HTERT RPE-1 (cell line): ENCODE results near the gene KLK11.

Experiments used
- in situ Hi-C: fragments of 300-500 bp; cut with MboI; formaldehyde crosslinking; loops from 4 replicates; pipeline ENCODE4 v1.14.3; 2020; ENCODE audit warnings: low sequenced_read_pairs

Gene KLK11, protein sequence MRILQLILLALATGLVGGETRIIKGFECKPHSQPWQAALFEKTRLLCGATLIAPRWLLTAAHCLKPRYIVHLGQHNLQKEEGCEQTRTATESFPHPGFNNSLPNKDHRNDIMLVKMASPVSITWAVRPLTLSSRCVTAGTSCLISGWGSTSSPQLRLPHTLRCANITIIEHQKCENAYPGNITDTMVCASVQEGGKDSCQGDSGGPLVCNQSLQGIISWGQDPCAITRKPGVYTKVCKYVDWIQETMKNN

DNA sequence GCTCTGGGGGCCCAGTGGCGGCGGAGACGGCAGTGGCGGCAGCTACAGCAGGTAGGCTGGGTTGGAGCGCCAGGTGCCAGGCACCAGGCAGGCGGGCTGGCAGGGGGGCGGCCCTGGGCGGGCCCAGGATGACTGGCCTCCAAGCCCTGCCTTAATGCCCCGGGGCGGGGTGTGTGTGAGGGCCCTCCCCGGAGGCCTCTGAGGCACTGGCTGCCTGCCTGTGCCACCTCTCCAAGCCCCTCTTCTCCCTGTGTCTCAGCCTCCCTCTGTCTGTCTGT, at the start of gene KLK11:
Gene KLK11, minus strand, starts transcription at position 63 of the 278 bp plus-strand sequence. CDS start 985 bp downstream, outside the sequence.
- in situ Hi-C loops: no loop called here

DNA sequence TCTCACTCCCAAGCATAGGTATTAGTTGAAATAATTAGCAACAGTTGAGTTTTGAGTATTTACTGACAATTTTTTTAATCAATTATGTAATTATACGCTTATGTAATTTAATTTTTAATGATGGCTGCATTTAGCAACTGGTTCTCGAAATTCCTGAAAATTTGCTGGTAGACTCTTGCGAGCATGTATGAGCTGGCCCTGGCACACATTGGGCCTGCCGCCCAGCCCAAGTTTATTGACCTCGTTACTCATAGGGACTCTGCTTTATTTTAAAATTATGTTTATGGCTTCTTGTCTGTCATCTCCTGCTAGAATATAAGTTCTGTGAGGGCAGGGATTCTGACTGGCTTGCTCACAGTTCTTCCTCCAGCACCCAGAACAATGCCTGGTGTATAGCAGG, 49.6 kb upstream of the KLK11 start:
- in situ Hi-C loops: no loop called here

- in situ Hi-C loops: no loop called here
Measured at GRCh38 chr19:51071095-51071405, 44.6 kb upstream of the KLK11 start.

DNA sequence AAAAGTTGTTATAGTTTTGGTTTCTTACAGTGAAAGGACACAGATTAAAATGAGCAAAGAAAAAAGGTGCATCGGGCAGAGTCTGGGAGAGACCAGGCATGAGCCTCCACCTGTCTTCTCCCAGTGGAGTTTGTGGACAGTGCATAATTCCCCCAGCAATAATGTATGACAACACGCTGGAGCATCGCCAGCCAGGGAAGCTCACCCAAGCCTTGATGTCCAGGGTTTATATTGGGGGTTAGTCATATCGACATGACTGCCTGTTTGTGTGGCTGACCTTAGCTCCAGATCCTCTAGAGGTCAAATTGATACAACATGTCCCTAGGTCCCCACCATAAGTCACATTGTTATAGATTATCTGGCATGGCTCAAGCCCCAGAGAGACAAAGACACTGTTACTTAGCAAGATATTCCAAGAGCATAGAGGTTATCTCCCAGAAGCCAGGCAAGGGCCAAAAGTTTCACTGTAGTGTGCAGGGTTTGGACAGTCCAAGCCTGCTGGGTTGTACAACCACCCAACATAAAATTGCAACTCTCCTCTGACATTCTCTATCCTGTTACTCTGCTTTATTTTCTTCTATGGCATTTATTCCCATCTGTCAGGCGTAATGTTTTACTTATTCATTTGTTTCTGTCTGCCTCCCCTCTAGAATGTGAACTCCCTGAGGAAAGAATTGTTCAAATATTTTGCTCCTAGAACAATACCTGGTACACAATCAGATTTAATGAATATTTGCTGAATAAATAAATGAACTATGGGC, 44.1 kb upstream of the KLK11 start:
- in situ Hi-C loops: no loop called here

DNA sequence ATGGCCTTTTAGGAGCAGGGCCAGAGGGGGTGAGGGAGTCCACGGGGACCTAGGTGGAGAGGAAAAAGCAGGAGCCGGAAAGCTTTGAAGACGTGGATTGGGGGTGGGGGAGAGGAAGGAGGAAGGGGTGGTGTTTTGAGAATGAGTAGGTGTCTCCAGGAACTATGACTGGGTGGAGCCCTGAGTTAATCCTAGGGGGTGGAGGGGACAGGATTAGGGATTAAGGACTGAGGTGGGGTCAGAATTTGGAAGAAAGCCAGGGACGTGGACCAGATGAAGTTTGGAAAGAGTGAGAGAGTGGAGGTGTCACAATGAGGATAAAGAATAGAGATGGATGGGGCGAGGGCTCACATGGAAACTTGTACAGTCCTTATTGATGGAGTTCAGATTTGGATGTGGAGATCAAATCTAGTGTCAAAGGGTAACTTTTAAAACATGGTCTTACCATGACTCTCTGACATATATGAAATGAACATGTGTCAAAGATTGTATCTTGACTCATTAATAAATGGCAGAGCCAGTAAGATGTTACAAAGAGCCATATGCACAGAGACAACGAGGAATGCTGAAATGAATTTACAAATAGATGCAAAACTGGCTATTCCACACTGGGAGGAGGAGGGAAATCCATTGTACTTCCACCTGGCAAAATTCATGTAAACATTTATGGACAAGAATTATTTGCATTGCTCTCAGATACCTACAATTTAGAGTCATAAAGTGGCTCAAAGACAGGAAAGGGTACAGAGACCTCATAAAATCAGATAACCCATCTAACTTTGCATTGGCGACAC, 40.2 kb upstream of the KLK11 start:
- in situ Hi-C loops: no loop called here

- in situ Hi-C loops: no loop called here
Measured at GRCh38 chr19:51065221-51065960, 39.0 kb upstream of the KLK11 start.

GRCh38 chr19:51064534-51065220, 38.3 kb upstream of the KLK11 start, which contains the start of gene KLK13:
TSS of gene KLK13 (minus strand) at chr19:51065092. CDS start at chr19:51065067, 25 bp downstream.
- in situ Hi-C loops: no loop called here

GRCh38 chr19:51063664-51064063, 37.2 kb upstream of the KLK11 start:
- in situ Hi-C loops: no loop called here

- in situ Hi-C loops: no loop called here
Measured at GRCh38 chr19:51060973-51061372, 34.6 kb upstream of the KLK11 start.

DNA sequence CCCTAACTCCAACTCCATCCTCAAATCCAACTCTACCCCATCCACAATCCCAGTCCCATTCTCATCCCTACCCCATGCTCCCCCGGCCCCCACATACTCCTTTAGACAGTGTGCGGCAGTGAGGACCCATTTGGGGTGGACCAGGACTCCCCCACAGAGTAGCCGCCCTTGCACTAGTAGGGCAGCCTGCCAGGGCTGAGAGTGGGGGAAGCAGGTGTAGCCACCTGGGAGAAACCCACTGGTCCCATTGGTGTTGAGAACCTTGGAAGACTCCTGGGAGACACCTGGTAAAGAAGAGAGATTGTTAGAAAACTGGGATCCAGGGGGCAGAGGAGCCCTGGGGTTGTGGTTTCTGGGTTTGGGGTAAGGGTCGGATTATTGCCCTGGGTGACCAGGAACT, 33.9 kb upstream of the KLK11 start:
- in situ Hi-C loops: no loop called here

GRCh38 chr19:51059715-51060114, 33.3 kb upstream of the KLK11 start:
- in situ Hi-C loops: no loop called here

GRCh38 chr19:51055866-51056265, 29.4 kb upstream of the KLK11 start:
- in situ Hi-C loops: no loop called here

DNA sequence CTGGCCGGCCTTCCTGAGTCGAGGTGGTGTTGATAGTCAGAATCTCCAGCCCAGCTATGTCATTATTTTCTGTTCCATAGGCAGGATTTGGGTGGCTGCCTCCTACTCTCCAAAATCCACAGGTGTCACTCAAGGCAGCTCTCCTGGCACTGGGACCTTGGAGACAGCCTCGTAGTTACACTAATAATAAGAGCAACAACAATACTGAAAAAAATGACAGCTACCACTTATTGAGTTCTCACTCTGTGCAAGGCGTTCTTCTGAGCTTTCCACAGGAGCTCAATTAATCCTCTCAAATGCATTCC, 20.6 kb upstream of the KLK11 start:
- in situ Hi-C loops: no loop called here

GRCh38 chr19:51044327-51044726, 17.9 kb upstream of the KLK11 start:
- in situ Hi-C loops: no loop called here

GRCh38 chr19:51043497-51043896, 17.1 kb upstream of the KLK11 start:
- in situ Hi-C loops: no loop called here

DNA sequence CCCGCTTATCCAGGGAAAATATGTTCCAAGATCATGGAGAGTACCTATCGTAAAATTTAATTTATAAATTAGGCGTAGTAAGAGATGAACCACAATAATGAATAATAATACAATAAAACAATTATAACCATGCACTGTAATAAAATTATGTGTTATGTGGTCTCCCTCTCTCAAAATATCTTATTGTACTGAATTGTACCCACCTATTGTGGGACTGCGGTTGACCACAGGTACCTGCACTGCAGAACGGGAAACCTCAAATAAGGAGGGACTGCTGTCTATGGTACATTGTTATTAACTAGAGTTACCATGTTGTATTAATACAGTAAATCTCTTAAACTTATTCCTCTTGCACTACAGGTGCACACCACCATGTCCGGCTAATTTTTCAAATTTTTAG, 13.7 kb upstream of the KLK11 start:
- in situ Hi-C loops: no loop called here

GRCh38 chr19:51036519-51036918, 10.1 kb upstream of the KLK11 start:
- in situ Hi-C loops: no loop called here

DNA sequence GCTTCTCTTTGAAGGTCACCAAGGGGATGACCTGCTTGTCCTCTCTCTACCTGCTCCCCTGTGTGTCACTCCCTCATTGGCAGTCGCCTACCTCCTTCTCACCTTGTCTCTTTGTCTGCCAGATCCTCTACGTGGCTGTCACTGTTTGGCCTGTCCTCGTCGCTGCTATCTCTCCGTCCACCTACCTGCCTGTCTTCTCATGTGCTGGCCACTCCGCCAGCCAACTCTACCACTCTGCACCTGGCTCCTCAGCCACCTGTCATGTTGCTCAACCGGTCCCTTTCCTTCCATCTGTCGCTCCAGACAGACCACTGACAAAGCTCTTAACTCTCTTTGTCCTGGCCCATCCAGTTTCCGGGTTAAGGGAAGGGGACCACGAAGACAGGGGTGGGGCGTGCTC, 8.3 kb upstream of the KLK11 start, which contains the start of gene KLK12:
Gene KLK12, minus strand, starts transcription at position 299 of the 400 bp plus-strand sequence. CDS start 381 bp downstream, outside the sequence.
- in situ Hi-C loops: no loop called here

DNA sequence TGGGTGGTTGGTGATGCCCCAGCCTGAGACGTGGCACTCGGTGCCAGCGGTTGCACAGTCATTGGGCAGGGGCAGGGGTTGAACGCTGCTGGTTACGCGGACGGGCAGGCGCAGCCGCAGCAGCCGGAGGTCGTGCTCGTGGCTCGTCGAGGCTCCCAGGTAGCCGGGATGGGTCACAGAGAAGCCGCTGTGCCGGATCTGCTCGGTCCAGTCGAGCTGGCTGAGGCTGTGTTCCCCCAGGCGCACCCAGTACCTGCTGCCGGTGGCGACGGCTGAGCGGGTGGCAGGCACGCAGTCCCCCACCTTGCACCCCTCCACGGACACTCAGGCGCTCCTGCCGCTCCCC, 5.4 kb upstream of the KLK11 start:
- in situ Hi-C loops: no loop called here

DNA sequence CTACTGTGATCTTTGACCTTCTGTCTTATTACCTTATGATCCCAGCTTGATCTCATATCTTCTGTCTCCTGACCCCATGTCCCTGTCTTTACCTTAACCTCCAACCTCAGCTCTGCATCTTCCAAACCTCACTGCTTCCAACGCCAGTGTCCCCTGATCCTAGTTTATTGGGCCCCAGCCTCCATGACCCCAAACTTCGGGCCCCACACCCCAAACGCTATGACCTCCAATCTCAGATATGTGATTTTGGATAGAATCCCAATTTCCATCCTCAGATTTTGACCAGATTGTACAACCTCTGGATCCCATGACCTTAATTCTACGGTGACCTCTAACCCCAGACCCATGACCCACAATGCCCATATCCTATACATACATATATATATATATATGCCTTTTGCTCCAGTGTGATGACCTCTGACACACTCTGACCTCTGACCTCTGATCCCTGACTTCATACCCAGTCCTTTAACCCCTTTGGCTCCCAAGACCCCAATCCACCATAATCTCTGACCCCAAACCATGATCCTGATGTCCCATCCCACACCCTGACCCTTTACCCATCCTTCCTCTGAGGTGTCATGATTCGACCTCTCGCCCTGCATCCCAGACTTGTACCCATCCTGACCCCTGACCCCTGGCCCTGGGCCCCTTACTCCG, 4.9 kb upstream of the KLK11 start:
- in situ Hi-C loops: no loop called here
